ENCODE data around the gene NEDD4L.
"Not testable (repeated sequence)": the region's sequence is repeated elsewhere in the genome, so short reads cannot be mapped to it uniquely, and the experiment has no call there.

NEDD4L gene

DNA sequence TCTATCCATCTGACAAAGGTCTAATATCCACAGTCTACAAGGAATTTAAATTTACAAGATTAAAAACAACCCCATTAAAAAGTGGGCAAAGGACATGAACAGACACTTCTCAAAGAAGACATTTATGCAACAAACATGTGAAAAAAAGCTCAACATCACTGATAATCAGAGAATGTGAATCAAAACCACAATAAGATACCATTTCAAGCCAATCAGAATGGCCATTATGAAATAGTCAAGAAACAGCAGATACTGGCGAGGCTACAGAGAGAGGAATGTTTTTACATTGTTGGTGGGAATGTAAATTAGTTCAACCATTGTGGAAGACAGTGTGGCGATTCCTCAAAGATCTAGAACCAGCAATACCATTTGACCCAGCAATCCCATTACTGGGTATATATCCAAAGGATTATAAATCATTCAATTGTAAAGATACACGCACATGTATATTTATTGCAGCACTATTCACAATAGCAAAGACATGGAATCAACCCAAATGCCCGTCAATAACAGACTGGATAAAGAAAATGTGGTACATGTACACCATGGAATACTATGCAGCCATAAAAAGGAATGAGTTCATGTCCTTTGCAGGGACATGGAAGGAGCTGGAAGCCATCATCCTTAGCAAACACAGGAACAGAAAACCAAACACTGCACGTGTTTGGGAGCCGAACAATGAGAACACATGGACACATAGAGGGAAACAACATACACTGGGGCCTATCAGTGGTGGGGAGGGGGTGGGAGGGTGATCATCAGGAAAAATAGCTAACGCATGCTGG is 391.4 kb downstream of the NEDD4L start:
- H3K27ac Mint-ChIP-seq, H3K27me3 Mint-ChIP-seq: not testable (repeated sequence)
- H3K4me1 Mint-ChIP-seq (ENCODE audit: low read depth) = peaks cover 13% of the 10 kb centered on the region

DNA sequence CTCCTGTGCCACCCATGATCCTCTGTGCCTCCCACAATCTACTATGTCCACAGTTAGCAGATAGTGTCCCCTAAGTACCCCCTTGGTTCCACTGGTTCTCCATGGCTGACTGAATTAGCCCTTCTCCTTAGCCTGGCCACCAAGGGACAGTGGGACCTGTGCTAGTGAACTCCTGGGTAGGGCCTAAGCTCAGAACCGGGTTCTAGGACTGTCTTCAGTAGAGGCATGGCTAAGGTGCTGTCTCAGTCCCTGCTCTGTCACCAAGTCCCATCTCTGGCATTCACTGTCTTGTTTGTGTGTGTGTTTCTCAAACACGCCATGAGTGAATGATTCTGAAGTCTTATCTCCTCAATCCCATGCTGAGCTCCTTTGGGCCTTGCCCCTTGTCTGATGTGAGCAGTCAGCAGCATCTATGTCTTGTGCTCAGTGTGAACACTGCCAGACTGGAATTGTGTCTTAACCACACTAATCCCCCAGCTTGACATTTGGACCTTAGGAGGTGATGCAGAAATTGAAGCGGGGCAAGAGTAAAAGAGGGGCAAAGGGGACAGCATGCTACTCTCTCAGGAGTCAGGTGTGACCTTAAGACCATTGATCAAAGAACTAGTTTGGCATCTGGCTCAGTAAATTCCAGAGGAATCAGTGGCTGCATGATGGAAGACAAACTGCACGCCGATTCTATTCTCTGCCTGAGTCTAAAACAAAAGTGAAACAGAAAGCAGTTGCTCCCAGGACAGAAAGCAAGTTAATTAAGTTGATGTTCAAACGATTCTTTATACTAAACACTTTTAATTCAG is 394.3 kb downstream of the NEDD4L start:
- Mint-ChIP-seq H3K36me3 (ENCODE audit: low read depth) (no peaks in the 10 kb centered on the region), H3K4me3 (peak overlapping the region; percentile 66), H3K9me3 (no peaks in the 10 kb centered on the region), H3K27me3 (no peaks in the 10 kb centered on the region), H3K4me1 (ENCODE audit: low read depth) (peaks cover 13% of the 10 kb centered on the region), H3K27ac (peak overlapping the region; percentile 53)

More for the DNA sequence above, 391.4 kb downstream of the NEDD4L start:
- not testable (repeated sequence) for H3K4me3 Mint-ChIP-seq; H3K9me3 Mint-ChIP-seq; H3K36me3 Mint-ChIP-seq (ENCODE audit: low read depth)

DNA sequence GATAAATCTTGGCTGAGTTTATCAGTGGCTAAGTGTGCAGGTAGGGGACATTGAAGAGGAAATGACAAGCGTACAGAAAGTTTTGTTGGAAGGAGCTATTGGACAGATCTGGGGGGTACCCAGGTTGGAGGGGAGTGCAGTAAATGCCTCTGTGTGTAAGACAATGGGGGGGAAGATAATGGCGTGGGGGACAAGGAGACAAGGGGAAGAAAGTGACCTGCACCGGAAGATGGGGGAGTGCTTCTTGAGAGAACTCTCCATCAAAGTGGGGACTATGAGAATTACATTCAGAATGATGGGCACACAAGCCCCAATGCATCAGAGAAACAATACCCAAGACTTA is 394.9 kb downstream of the NEDD4L start:
- Mint-ChIP-seq H3K4me1 (ENCODE audit: low read depth) (peaks cover 13% of the 10 kb centered on the region), H3K36me3 (ENCODE audit: low read depth) (no peaks in the 10 kb centered on the region), H3K4me3 (peak overlapping the region; percentile 66), H3K27me3 (no peaks in the 10 kb centered on the region), H3K9me3 (no peaks in the 10 kb centered on the region), H3K27ac (peak overlapping the region; percentile 53)

DNA sequence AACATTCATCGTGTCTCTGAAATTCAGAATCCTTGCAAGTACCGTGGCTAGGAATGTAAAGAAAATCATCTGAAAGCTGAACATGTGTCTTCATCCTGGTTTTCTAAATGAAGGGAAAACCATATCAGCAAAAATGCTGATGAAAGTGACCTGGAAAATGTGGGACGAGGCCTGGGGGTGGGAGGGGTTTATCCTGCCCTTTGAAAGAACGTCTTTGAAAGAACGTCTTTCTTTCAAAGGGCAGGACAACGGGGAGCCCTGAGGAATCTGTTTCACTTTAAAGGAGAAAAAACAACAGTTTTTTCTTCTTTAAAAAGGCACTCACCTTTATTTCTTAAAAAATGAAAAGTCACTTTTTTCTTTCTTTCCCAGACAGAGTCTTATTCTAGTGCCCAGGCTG is 399.6 kb downstream of the NEDD4L start:
- Mint-ChIP-seq H3K27ac (no peak overlapping the region), H3K36me3 (ENCODE audit: low read depth) (no peaks in the 10 kb centered on the region), H3K4me1 (ENCODE audit: low read depth) (peaks cover 7% of the 10 kb centered on the region), H3K27me3 (no peaks in the 10 kb centered on the region), H3K9me3 (no peaks in the 10 kb centered on the region), H3K4me3 (no peak overlapping the region)

DNA sequence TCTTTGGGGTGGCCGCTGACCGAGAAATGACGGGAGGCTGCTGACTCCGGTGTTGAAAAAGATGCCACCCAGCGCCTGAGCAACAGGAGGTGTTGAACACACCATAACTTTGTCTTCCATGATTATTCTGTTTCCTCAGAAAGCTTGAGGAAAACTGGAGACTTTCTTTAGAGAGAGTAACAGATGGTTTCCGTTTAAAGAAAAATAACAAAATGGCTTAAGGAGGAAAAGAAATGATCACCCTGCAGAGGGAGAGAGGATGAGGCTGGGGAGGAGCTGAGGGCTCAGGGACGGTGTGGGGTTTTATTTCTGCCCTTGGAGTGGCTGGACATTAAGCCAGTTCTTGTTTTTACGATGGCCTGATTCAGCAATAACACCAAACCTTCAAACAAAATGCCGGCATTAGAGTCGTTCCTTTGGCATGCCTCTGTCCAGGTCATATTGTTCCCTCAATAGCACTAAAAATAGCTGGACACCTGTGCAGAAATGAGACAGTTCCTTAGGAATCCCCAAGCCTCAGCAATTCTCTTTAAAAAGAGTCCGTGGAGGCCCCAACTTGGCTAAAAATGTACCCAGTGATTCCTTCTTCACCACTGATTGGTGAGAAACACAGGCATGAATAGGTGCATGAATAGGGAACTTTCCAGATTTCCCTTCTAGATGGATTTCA is 402.5 kb downstream of the NEDD4L start:
- Mint-ChIP-seq H3K4me1 (ENCODE audit: low read depth) (no peaks in the 10 kb centered on the region), H3K27ac (no peak overlapping the region), H3K27me3 (no peaks in the 10 kb centered on the region)

DNA sequence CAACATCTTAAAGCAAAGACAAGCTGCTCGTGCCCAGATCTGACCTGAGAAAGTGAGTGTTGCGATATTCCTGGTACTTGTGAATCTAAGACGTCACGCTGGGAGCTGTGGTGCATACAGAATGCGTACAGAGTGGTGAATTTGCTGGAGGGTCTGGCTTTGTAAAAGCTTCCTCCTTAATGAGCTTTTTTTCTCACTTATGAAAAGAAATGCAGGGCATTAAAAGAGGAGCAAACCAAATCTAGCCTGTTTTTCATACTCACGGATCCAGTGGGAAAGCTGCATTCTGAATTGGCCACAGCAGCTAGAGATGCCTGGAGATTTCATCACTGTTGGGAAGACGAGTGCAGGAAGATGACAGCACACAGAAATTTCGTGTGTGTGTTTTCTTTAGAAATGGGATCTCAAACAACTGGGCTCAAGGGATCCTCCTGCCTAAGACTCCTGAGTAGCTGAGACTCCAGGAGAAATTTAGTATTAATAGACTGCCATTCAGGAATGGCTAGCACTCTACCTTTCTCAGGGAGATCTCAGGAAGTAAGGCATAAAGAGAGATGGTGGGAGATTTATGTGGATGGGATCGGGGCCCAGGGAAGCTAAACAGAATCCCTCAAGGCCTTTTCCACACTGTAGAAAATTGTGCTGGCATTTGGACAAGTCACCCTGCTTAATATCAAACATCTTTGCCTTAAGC is 403.5 kb downstream of the NEDD4L start:
- no peak overlapping the region for H3K27ac Mint-ChIP-seq
- H3K9me3 Mint-ChIP-seq = no peaks in the 10 kb centered on the region
- no peaks in the 10 kb centered on the region for H3K4me1 Mint-ChIP-seq (ENCODE audit: low read depth)
- no peaks in the 10 kb centered on the region for H3K27me3 Mint-ChIP-seq
- no peak overlapping the region for H3K4me3 Mint-ChIP-seq
- no peaks in the 10 kb centered on the region for H3K36me3 Mint-ChIP-seq (ENCODE audit: low read depth)

More for the DNA sequence above, 402.5 kb downstream of the NEDD4L start:
- Mint-ChIP-seq H3K9me3 (no peaks in the 10 kb centered on the region), H3K4me3 (no peak overlapping the region), H3K36me3 (ENCODE audit: low read depth) (no peaks in the 10 kb centered on the region)

DNA sequence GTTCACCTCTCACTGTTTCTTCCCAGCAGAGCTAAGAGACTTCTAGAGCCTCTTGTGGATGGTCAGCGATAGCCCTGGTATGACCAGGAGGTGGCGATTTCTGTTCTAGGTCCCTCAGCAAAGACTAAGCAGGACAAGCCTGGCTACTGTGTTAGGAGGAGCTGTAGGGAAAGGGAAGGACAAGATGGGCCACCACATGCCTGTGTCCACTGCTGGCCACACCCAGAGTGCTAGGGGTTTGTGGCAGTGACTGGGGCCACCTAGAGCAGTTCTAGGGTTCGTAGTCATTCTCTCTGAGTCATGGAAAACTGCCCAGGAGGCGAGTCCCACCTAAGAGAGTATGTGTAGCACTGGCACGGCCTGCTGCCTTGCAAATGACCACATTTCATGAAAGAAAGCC is 405.4 kb downstream of the NEDD4L start:
- Mint-ChIP-seq H3K27ac (no peak overlapping the region), H3K4me3 (no peak overlapping the region), H3K36me3 (ENCODE audit: low read depth) (no peaks in the 10 kb centered on the region), H3K4me1 (ENCODE audit: low read depth) (no peaks in the 10 kb centered on the region), H3K27me3 (no peaks in the 10 kb centered on the region), H3K9me3 (no peaks in the 10 kb centered on the region)

Measured in stimulated activated naive CD8-positive, alpha-beta T cell treated with anti-CD3 and anti-CD28 coated beads, Interleukin-15, Interleukin-2, amounts not matched to agents 100 ng/mL and 50 ng/mL, for 24 hours (primary cell).